CD4-positive, alpha-beta T cell (primary cell): ENCODE data around the gene CDK6. TPM values are rescaled to one million over a fixed set of nuclear protein-coding genes. Genes with fewer than 3 reads are reported as not detected.

Experiments
- ATAC-seq: fragments of 200-7000 bp; cut with Tn5 transposase; one replicate; pipeline ENCODE4 v1.10.0; 2022; ENCODE audit warnings: mild to moderate bottlenecking; ENCODE audit not compliant: poor library complexity
- CTCF ChIA-PET: fragments of 350-600 bp; sonication (Branson Sonifier 250); formaldehyde crosslinking; loops from one replicate; lab custom pipeline; 2021; ENCODE audit warnings: antibody characterized with exemption, inconsistent platforms; lab: Charles Lee
- POLR2A ChIA-PET: fragments of 350-600 bp; sonication (Branson Sonifier 250); formaldehyde crosslinking; loops from one replicate; lab custom pipeline; 2021; ENCODE audit warnings: antibody characterized with exemption, inconsistent platforms; lab: Charles Lee
- DNase-seq, 14 experiments: peaks; one replicate each; pipeline ENCODE4 v3.0.0-alpha.2; 2013 to 2020; ENCODE audit warnings: mixed read lengths in 2 of 14
- H3K27ac ChIP-seq, 2 donors: one replicate each; pipeline versions ENCODE4 v1.5.1 to v1.7.0; 2013; ENCODE audit warnings: low read length in 2 of 2, low read depth in 1 of 2, mild to moderate bottlenecking in 1 of 2
- H3K27me3 ChIP-seq, 2 experiments: 1 replicate in 1 of 2; 2 replicates in 1 of 2; pipeline versions ENCODE4 v1.6.1 to v1.7.0; 2013; ENCODE audit warnings: low read length in 2 of 2, control low read depth in 1 of 2, mild to moderate bottlenecking in 1 of 2, moderate library complexity in 1 of 2; ENCODE audit not compliant: insufficient read depth in 2 of 2, control insufficient read depth in 1 of 2
- H3K36me3 ChIP-seq: one replicate; pipeline ENCODE4 v1.6.1; 2013; ENCODE audit warnings: low read length, control low read depth; ENCODE audit not compliant: insufficient read depth
- H3K4me1 ChIP-seq: one replicate; pipeline ENCODE4 v1.6.1; 2013; ENCODE audit warnings: low read length, control low read depth; ENCODE audit not compliant: insufficient read depth
- H3K4me3 ChIP-seq: one replicate; pipeline ENCODE4 v1.5.1; 2013; ENCODE audit warnings: mild to moderate bottlenecking, low read length, moderate library complexity
- H3K9me3 ChIP-seq, 2 experiments: 1 replicate in 1 of 2; 2 replicates in 1 of 2; pipeline versions ENCODE4 v1.6.1 to v1.7.0; 2013; ENCODE audit warnings: low read length in 2 of 2, mild to moderate bottlenecking in 2 of 2, control low read depth in 1 of 2, moderate library complexity in 1 of 2; ENCODE audit not compliant: control insufficient read depth in 1 of 2, insufficient read depth in 1 of 2
- H3K27ac Mint-ChIP-seq: one replicate; pipeline ENCODE4 v1.8.0; 2020; ENCODE audit warnings: mixed read lengths
- H3K27me3 Mint-ChIP-seq: one replicate; pipeline ENCODE4 v1.8.0; 2021; ENCODE audit warnings: mixed read lengths
- H3K36me3 Mint-ChIP-seq: one replicate; pipeline ENCODE4 v1.8.0; 2021; ENCODE audit warnings: low read depth, mixed read lengths
- H3K4me1 Mint-ChIP-seq: one replicate; pipeline ENCODE4 v1.8.0; 2021; ENCODE audit warnings: low read depth, mixed read lengths
- H3K4me3 Mint-ChIP-seq: one replicate; pipeline ENCODE4 v1.8.0; 2020; ENCODE audit warnings: mild to moderate bottlenecking, mixed read lengths
- H3K9me3 Mint-ChIP-seq: one replicate; pipeline ENCODE4 v1.8.0; 2020; ENCODE audit warnings: mixed read lengths
- CTCF ChIP-seq: fragments of 200-600 bp; IDR thresholded peaks from one replicate; pipeline ENCODE4 v1.8.0; 2022; ENCODE audit warnings: antibody characterized with exemption, mild to moderate bottlenecking
- intact Hi-C, 2 experiments: fragments of 100-400 bp; cut with DNase I in 1 of 2; cut with micrococcal nuclease in 1 of 2; formaldehyde crosslinking; loops; one replicate each; pipeline versions ENCODE4 v1.15.1 to v1.9.0; 2023 to 2025; cut with DNase I, micrococcal nuclease
- total RNA-seq, 174 experiments: library from RNA in 2 of 174; stranded (reverse) in 2 of 174; gene quantifications; one replicate each; pipeline ENCODE4 v1.2.3 and lab custom pipeline; 2021 to 2026

Gene CDK6
- total RNA-seq, 2 experiments from 2014 or later: 13.0 to 13.7 TPM

- DNase-seq (no peak), ATAC-seq (no peak)
- Mint-ChIP-seq H3K36me3 (peaks cover 17% of the 10 kb centered on the region), H3K9me3 (peaks cover 5% of the 10 kb centered on the region), H3K27me3 (no peaks in the 10 kb centered on the region), H3K4me1 (peaks cover 18% of the 10 kb centered on the region), H3K27ac (no peak overlapping the region), H3K4me3 (no peak overlapping the region)
- Histone ChIP-seq H3K27ac (no peak overlapping the region), H3K36me3 (no peaks in the 10 kb centered on the region), H3K4me1 (no peaks in the 10 kb centered on the region), H3K4me3 (no peak overlapping the region), H3K9me3 (peaks cover 0 to 9% of the 10 kb centered on the region in 2 experiments), H3K27me3 (no peaks in the 10 kb centered on the region)
- no peak for TF ChIP-seq CTCF
- CTCF ChIA-PET: no interaction called here
- intact Hi-C loops: no loop called here
- POLR2A ChIA-PET: no interaction called here
Observed at GRCh38 chr7:92785923-92786322, 50.5 kb downstream of the CDK6 start.

DNA sequence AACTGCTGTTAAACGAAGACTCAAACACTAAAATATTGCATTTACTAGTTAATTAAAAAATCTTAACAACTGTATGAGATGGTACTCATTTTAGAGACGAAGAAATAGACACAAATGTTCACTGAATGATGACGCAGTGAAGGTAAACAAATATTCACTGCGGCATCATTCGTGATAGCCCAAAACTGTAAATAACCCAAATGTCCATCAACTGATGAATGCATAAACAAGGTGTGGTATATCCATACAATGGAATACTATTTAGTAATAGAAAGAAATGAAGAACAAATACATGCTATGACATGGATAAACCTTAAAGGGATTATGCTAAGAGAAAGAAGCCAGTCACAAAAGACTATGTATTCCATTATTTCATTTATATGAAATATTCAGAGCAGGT is 51.4 kb downstream of the CDK6 start:
- intact Hi-C loops: no loop called here

DNA sequence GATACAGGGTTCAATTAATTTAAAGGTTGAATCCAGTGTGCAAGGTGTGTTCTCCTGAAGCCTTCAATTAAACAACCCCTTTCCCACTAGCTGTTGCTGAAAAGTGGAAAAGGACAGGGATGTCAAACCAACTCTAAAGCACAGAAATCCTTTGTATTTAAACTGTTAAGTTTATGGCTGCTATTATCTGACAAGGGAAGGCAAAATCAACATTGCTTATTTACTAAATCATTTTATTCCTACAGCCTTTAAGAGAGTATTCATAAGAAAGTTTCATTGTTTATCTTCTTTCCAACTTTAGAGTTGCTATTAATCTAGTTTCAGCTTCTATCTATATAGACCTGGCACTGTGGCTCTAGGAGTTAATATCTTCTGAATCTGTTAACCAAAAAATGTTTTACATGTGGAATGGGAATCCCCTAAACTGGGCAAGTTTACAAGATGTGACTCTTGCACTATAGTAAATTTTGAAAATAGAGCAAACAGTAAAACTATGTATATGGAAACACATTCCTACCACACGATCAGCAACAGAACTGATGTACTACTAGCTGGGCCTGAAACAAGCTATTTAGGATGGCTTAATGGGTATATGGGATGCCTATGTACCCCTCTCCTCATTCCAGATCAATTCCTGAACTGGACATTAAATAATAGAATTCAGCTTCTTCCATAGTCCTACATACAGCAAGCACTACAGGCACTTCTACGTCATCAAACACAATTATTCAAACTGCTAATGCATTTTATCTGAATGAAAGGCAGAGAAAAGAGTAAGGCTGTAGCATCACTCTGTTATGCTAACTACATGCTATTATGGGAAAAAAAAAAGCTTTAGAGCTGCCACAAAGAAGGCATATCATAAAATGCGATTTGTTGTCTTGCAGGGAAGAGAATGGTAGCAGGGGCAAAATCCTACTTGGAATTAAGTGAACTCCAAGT is 52.8 kb downstream of the CDK6 start:
- H3K27me3 ChIP-seq: no peaks in the 10 kb centered on the region
- Mint-ChIP-seq H3K36me3 (peaks cover 3% of the 10 kb centered on the region), H3K9me3 (peaks cover 2% of the 10 kb centered on the region), H3K27me3 (no peaks in the 10 kb centered on the region), H3K4me3 (no peak overlapping the region), H3K27ac (no peak overlapping the region), H3K4me1 (peaks cover 19% of the 10 kb centered on the region)
- no peak for TF ChIP-seq CTCF
- H3K36me3 ChIP-seq: no peaks in the 10 kb centered on the region
- POLR2A ChIA-PET: interaction anchor here (0.7 kb wide), 1 partner anchor 230 kb away, joined by 3 read pairs; no protein-coding TSS in a partner anchor
- no peak for DNase-seq
- ATAC-seq: no peak
- H3K4me1 ChIP-seq: no peaks in the 10 kb centered on the region
- intact Hi-C loops: no loop called here
- H3K4me3 ChIP-seq: no peak overlapping the region
- CTCF ChIA-PET: interaction anchor here (0.9 to 1.6 kb wide), 4 partner anchors 9 to 50 kb away, joined by 3 to 4 read pairs (median 3); no protein-coding TSS in a partner anchor
- H3K9me3 ChIP-seq: peaks cover 0 to 1% of the 10 kb centered on the region in 2 experiments
- H3K27ac ChIP-seq: no peak overlapping the region

More for the DNA sequence above, 51.4 kb downstream of the CDK6 start:
- Histone ChIP-seq H3K27me3 (no peaks in the 10 kb centered on the region), H3K36me3 (no peaks in the 10 kb centered on the region), H3K27ac (no peak overlapping the region), H3K4me1 (no peaks in the 10 kb centered on the region), H3K9me3 (peaks cover 0 to 9% of the 10 kb centered on the region in 2 experiments), H3K4me3 (no peak overlapping the region)
- ChIA-PET CTCF (no interaction called here), POLR2A (no interaction called here)
- no peaks in the 10 kb centered on the region for H3K27me3 Mint-ChIP-seq
- H3K36me3 Mint-ChIP-seq: peaks cover 8% of the 10 kb centered on the region
- ATAC-seq: no peak
- peaks cover 5% of the 10 kb centered on the region for H3K9me3 Mint-ChIP-seq
- H3K27ac Mint-ChIP-seq: no peak overlapping the region
- H3K4me3 Mint-ChIP-seq: no peak overlapping the region
- no peak for DNase-seq
- H3K4me1 Mint-ChIP-seq: peaks cover 19% of the 10 kb centered on the region
- no peak for TF ChIP-seq CTCF
